Gastroesophageal sphincter (tissue), 3 donors: ENCODE measurements around the gene JSRP1.

ENCODE experiments used
- EP300 ChIP-seq: sonication (generic); formaldehyde crosslinking; IDR thresholded peaks from one replicate; pipeline ENCODE4 v1.6.1; 2017; ENCODE audit warnings: antibody characterized with exemption, mild to moderate bottlenecking
- POLR2A ChIP-seq, 2 donors: fragments of 450-650 bp; IDR thresholded peaks; one replicate each; pipeline ENCODE4 v1.6.1; 2017; ENCODE audit warnings: antibody characterized with exemption in 2 of 2, mild to moderate bottlenecking in 2 of 2, moderate library complexity in 1 of 2
- POLR2AphosphoS5 ChIP-seq: sonication (generic); formaldehyde crosslinking; IDR thresholded peaks from one replicate; pipeline ENCODE4 v1.6.1; 2017; ENCODE audit warnings: antibody characterized with exemption
- TF ChIP-seq, protein P1 (sequence below), 4 experiments: fragments of 200-600 bp in 2 of 4; fragments of 450-650 bp in 2 of 4; sonication (generic) in 1 of 4; IDR thresholded peaks; one replicate each; pipeline ENCODE4 v1.5.1; 2017 to 2019; ENCODE audit warnings: antibody characterized with exemption in 4 of 4, mild to moderate bottlenecking in 2 of 4, moderate library complexity in 2 of 4

DNA sequence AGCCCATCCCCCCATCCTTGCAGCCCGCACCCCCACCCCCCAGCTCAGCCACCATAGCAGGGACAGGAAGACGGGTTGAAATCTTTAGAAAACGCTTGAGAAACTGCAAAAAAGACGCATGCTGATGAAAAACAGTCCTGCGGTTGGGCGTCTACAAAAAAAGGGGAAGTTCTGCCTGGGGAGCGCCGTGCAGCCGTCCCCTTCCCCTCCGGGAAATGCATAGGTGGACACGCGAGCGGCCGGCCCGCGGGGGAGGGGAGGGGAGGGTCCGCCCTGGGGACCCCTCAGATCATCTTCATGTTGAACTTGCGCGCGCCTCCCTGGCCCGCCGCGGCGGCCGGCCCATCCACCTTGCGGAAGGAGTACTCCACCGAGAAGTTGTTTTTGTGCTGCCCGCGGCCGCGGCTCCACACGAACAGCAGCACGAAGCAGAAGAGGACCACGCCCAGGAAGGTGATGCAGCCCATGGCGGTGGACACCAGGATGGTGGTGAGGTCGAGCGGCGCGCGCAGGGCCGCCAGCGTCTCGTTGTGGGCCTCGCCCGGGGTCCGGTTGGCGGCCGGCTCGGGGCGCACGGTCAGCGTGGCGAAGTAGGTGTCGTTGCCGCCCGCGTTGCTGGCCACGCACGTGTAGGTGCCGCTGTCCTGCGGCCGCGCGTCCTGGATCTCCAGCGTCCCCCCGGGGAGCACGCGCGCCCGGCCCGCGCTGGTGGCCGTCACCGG is 33.7 kb upstream of the JSRP1 start:
- TF ChIP-seq, protein P1, sequence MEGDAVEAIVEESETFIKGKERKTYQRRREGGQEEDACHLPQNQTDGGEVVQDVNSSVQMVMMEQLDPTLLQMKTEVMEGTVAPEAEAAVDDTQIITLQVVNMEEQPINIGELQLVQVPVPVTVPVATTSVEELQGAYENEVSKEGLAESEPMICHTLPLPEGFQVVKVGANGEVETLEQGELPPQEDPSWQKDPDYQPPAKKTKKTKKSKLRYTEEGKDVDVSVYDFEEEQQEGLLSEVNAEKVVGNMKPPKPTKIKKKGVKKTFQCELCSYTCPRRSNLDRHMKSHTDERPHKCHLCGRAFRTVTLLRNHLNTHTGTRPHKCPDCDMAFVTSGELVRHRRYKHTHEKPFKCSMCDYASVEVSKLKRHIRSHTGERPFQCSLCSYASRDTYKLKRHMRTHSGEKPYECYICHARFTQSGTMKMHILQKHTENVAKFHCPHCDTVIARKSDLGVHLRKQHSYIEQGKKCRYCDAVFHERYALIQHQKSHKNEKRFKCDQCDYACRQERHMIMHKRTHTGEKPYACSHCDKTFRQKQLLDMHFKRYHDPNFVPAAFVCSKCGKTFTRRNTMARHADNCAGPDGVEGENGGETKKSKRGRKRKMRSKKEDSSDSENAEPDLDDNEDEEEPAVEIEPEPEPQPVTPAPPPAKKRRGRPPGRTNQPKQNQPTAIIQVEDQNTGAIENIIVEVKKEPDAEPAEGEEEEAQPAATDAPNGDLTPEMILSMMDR (IDR thresholded peaks at IDR 0.05), result no peak
- no peak for TF ChIP-seq POLR2A (IDR thresholded peaks at IDR 0.05)
- no peak for TF ChIP-seq EP300
- TF ChIP-seq POLR2AphosphoS5, result no peak
